GM19455 (cell line): Measurements from ENCODE around the gene AKAP10.
"Not testable (repeated sequence)": the region's sequence is repeated elsewhere in the genome, so short reads cannot be mapped to it uniquely, and the experiment has no call there.

Experiments
- ATAC-seq: cut with Tn5 transposase; IDR thresholded peaks from one replicate; pipeline ENCODE4 v1.9.1; 2021; ENCODE audit not compliant: unreplicated experiment

The AKAP10 gene

DNA sequence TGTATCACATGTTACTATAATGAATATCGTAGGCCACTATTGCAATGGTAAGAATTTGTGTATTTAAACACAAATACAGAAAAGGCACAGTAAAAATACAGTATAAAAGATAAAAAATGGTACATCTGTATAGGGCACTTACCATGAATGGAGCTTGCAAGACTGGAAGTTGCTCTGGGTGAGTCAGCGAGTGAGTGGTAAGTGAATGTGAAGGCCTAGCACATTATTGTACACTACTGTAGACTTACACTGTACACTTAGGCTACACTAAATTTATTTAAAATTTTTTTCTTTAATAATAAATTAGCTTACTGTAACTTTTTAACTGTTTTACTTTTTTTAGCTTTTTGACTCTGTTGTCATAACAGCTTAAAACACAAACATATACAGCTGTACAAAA is 42.5 kb downstream of the AKAP10 start:
- ATAC-seq, result no peak

DNA sequence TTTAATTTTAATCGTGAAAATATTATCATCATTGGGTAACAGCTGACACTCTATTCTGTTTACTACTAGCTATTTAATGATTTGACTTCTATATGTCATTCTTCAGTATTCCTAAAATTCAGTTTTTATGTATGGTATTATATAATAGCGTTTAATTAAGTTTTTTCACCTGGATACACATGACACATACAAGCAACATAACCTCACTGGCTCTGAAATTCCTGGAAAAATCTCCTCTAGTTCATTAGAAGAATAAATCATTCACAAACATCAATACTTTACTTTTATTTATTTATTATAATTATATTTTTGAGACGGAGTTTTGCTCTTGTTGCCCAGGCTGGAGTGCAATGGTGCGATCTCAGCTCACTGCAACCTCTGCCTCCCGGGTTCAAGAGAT is 44.0 kb downstream of the AKAP10 start:
- ATAC-seq, result no peak

DNA sequence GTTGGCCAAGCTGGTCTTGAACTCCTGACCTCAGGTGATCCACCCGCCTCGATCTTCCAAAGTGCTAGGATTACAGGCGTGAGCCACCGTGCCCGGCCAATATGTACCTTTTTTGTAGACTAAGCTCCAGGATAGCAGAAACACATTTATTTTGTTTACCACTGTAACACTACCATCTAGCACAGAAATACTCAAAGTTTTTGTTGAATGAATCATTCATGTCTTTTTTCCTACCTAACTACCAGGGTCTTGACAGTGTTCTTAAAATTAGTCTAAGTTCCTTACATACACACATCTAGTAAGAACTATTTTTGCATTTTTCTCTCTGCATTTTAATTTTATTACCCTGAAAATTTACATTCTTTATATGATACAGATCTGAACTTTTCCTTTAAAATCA is 44.4 kb downstream of the AKAP10 start:
- ATAC-seq, result no peak

DNA sequence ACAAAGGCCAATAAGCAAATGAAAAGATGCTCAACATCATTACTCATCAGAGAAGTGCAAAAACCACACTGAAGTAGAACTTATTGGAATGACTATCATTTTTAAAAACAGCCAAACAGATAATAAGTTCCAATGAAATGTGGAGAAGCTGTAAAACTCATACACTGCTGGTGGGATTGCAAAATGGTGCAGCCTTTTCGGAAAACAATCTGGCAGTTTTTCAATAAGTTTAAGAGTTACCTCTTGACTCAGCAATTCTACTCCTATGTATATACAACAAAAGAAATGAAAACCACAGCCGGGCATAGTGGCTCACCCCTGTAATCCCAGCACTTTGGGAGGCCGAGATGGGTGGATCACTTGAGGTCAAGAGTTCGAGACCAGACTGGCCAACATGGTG is 49.3 kb downstream of the AKAP10 start:
- no peak for ATAC-seq

DNA sequence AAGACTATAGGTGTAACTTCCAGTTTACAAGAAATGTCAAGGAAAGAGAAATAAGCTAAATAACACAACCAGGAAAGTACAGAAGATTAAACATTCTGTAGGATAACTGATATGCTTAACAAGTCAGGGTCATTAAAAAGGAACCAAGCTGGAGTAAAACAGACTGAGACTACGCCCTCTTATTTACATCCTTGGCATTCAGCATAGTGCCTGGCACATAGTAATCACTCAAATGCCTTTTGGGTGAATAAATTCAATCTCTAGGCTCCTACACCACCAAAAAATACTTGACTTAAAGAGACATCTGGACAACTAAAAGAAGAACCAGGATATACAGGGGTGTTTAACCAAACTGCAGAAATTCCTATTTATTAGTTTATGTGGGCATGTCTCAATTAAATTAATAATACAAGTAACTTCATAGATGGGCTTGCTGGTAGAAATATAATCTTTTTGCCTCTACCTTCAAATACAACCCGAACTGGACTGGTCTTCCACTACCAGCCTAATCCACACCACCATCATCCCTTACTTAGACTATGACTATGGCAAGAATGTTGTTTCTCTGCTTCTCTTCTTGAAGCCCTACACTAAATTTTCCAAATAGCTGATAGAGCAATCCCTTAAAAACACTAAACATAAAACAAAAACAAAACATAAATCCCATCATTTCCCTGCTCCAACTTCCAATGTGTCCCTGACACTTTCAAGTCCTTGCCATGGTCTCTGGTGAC is 62.2 kb downstream of the AKAP10 start:
- no peak for ATAC-seq

DNA sequence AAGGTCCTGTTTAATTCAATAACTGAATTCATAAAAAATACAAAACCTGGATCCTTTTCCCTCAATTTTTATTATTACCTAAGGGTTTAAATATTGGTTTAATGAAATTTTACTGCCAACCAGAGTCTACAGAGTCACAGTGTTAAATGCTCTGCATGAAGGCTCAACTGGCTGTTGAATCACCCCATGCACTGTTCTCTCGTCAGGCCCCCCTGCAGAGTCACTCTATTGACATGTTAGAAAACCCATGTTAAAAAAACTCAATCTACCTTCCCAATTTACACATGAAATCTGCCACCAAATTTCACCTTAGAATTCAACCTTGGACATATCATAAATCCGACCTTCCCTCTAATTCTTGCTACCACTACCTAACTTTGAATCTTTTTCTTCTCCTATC is 66.6 kb downstream of the AKAP10 start:
- no peak for ATAC-seq

DNA sequence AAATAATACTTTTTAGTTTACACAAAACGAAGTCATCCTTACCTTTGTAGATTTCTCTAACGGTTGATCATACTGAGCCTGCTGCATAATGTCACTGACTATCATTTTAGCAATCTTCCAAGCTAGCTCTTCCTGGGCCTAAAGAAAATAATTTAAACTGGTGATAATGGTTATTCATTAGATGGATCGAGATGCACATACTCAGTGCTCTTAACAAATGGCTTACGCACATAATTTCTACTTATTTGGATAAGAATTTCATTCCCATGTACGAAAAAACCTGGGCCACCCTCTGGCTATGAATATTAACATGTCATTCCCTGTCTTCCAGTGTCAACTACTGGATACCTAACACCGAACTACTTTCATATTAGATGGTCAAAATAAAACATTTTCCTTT is 68.5 kb downstream of the AKAP10 start:
- no peak for ATAC-seq

DNA sequence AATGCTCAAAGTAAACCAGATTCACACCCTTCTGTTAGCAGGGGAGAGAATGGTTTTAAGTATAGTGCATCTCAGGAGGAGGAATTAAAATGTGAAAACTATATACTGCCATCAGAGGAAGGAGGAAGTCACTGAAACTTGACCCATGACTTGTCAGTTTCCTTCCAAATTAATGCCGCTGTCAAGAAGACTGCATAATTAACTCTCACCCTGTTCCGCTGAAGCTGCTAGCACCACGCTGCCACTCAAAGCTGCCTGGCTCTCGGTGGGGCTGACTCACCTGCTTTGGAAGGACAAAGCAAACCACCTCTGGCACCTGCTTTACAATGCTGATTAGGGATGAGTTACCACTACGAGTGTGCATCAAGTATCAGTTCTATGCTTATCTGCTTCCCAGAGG is 72.1 kb downstream of the AKAP10 start:
- ATAC-seq, result no peak

DNA sequence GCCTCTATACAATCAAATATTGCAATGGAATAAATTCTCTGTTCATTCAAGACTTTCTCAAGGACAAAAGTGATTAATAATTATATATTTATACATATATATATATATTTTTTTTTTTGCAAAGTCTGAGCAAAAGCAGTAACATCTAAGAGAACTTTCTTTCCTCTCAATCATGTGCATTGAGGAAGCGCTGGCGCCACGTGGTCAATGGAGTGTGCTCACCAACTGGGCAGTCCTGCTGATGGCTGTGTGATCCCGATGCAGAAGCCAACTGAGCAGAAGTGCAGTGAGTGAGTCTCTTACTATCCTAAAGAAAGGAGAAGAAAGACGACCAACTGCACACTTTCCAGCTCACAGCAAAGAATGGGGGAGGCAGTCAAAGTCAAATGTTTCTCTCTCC is 72.7 kb downstream of the AKAP10 start:
- ATAC-seq, result no peak

DNA sequence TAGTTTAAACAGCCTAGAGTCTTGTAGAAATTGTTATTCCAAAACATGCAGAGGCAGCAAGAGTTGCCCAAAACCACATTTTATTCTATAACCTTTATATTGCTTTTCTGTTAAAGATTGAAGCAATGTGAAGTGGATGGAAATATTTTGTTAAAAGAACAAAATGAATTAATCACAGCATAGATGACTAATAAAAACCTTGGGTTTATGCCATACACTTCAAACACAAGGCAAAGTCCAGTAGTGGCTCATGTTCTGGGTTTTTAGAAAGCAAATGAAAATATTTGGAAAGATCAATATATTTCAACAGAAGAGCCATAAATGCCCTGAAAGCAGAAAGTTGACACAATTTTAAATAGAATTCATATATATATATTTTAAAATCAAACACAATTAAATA is 73.2 kb downstream of the AKAP10 start:
- no peak for ATAC-seq

DNA sequence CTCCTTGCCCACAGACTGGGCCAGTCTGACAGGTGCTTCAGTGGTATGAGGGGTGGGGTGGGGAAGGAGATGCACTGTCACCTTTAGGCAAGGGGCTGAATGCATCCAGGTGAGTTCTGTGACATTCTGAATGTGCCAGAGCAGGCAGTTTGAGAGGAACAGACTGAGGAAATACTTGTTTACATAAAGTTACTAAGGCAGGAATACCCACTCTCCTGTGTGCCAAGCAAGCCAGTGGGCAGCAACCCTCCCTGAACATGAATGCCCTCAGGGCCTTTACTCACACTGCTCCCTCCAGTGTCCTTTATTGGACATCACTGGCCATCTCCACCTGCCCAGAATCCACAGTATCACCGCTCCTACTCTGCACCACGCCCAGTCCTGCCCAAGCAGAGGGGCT is 76.8 kb downstream of the AKAP10 start:
- no peak for ATAC-seq

DNA sequence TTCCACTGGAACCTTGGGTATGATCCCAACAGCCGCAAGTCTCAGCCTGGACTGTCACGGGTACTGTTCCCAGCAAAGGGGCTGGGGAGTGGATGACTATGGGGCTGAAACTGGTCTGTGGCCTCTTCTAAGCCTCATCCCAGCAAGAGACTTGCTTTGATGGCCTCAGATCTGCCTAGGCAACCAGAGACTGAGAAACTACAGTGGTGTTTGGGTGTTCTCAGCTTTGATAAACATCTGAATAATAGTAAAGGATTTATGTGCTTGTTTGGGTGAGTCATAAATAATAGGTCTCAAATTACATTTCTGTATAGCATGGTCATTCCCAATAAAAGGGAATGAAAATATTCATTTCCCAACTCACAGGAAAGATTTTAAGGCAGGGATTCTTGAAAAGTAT is 79.7 kb downstream of the AKAP10 start:
- no peak for ATAC-seq

DNA sequence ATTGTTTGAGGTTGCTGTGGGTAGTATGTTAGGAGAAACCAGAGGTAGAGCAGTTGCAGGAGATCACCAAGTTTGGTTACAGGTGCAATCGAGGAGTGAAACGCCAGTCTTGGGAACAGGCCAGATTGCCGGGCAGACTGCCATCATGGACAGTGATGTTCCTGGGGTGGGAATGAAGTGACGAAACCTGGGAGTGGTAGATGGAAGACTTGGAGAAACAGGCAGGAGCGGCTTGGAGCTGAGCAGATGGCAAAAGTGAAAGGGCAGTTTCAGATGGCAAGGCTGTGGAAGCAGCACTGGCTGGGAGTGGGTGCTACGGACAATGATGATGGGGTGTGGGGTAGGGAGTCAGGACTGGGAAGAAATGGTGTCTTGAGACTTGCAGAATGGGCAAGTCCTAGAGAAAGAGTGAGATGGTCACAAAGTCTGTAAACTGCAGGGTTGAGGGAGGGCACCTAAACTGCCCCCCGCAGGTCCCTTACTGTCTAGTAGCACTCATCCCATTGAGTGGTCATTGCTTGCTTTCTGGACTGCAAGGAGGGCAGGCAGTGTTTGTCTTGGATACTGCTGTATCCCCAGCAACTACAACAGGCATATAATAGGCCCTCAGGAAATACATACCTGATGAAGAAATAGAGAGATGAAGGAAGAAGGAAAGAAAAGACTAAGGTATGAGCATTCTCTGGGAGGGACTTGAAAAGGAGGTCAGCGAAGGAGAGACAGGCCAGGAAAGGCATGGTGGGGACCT is 80.4 kb downstream of the AKAP10 start:
- ATAC-seq, result no peak

DNA sequence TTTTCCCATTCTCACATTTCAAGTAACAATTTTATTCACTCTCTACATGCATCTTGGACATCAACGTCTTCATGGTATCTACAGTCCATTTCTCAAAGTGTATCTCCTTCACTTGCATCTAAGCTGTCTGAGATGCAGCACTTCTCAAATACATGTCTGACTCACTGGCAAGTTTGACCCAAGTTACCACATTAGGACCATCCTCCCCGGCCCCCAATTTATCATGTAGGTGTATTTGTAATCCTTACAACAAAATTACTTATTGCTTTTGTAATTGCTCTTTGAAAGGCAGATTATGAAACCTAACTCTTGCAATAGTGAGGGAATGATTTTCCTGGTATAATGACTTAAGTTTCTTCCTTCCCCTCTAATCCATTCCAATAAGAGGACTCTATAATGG is 80.9 kb downstream of the AKAP10 start:
- no peak for ATAC-seq

DNA sequence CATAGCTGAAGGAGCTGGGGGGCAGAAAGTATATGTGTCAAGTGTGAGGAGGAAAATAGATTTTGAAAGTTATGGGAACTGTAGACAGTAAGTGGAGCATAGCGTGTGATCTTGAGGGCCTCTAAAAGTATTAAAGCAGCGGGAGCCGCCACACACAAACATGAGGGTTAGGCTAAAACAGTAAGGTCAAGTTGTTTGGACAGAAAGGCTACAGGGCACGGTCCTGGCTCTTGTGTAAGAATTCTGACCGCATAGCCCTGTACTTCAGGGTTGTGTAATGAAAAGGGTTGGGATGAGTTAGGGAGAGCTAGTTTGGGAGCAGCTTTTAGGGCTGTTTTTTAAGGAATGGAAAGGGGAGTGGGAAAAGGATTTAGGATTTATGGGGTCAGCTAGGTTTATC is 87.1 kb downstream of the AKAP10 start:
- ATAC-seq, result not testable (repeated sequence)

DNA sequence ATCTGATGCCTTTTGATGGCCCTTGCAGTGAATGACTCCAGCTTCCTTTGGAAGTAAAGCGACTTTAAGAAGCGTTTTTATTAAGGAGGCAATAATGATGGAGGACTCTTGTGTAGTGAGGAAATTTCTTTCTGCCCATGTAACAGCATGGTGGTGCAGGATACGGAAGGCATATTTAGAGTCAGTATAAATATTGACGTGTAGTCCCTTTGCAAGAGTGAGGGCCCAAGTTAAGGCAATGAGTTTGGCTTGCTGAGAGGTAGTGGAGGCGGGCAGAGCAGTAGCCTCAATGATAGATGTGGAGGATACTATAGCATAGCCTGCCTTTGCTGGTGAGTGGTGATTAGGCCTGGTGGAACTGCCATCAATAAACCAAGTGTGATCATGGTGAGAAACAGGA is 87.6 kb downstream of the AKAP10 start:
- ATAC-seq, result not testable (repeated sequence)

DNA sequence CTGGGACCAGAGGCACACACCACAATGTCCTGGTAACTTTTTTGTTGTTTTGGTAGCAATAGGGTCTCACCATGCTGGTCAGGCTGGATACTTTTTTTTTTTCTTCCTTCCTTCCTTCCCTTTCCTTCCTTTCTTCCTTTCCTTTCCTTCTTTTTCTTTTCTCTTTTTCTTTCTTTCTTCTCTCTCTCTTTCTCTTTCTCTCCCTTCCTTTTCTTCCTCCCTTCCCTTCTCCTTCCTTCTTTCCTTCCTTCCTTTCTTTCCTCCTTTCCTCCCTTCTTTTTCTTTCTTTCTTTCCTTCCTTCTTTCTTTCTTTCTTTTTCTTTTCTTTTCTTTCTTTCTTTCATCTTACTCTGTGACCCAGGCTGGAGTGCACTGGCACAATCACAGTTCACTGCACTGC is 91.5 kb downstream of the AKAP10 start:
- no peak for ATAC-seq

DNA sequence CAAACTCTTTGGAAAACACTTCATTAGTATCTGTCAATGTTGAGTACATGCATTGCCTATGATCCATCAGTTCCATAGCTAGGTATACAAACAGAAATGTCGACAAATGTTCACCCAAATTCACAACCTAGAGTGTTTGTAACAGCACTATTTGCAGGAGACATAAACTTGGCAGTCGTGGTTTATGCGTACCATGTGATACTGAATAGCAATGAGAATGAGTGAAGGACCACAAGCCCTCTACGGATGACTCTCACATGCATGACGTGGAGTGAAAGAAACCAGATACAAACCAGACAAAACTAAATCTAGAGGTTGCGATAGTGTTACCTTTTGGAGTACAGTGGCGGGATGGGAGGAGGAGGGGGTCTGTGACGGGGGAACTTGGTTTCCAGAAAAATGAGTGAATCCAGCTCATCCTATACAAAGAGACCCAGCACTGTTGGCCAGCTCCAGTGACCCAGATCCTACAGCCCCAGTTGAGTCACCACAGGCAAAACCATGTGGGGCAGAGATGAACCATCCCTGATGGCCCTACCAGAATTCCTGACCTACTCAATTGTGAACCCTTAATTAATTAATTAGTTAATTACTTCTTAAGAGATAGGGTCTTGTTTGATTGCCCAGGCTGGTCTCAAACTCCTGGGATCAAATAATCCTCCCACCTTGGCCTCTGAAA is 94.0 kb downstream of the AKAP10 start:
- no peak for ATAC-seq

DNA sequence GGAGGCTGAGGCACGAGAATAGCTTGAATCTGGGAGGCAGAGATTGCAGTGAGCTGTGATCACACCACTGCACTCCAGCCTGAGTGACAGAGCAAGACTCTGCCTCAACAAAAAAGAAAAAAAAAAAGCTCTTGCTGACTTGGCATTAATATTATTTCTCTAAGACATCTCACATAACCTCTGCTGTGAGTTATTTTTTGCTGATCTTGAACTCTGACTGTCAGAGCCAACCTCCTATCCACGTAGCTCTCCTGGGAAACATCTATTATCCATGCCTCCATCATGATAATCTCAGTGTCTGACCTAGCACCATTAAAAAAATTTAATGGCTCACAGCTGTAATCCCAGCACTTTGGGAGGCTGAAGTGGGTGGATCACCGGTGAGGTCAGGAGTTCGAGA is 97.2 kb downstream of the AKAP10 start:
- ATAC-seq, result no peak

DNA sequence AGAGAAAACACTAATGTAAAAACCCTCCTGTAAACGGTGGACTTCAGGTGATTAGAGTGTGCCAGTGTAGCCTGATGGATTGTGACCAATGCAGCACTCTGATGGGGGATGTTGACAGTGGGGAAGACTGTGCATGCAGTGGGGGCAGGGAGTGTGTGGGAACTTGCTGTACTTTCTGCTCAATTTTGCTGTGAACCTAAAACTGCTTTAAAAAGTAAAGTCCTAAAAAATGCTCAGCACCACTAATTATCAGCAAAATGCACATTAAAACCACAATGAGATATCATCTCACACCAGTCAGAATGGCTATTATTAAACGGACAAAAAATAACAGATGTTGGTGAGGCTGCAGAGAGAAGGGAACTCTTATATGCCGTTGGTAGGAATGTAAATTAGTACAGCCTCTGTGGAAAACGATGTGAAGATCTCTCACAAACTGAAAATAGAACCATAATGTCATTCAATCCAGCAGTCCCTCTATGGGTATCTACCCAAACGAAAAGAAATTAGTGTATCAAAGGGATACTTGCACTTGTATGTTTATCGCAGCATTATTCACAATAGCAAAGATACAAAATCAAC is 100.2 kb downstream of the AKAP10 start:
- no peak for ATAC-seq

DNA sequence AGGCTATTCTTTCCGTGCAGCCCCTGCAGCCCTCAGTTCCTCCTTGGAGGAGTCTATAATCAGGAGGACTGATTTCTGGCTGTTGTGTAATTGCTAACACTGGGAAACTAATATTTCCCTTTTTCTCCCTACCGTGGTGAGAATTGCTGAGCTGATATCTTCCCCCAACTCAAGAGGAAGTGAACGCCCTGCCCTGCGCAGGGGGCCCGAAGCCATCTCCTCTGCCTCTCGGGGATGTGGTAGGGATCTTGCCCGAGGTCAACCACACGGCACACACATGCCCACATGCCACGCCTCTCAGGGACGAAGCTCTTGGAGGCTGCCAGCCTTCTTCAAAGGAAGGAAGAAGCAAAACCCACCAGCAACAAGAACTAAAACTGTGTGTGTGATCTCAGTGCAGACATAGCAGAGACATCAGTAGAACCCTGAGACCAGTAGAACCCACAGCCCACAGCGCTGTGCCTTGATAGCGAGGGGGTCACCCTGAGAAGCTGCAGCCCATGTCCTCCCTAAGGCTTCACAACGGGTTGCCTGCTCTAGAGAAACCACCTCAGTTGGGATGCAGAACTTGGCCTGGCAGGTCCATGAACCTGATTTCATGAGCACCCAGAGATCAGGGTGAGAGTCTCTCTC is 101.0 kb downstream of the AKAP10 start:
- no peak for ATAC-seq
